HCT116 (cell line): Measurements from ENCODE around the gene MBP. TPM values are rescaled to one million over a fixed set of nuclear protein-coding genes. Genes with fewer than 3 reads are reported as not detected.

Source experiments
- ATAC-seq: fragments of 200-7000 bp; cut with Tn5 transposase; 2 replicates; pipeline ENCODE4 v1.9.1; 2020; ENCODE audit warnings: mild to moderate bottlenecking, moderate library complexity
- BruUV-seq: library from RNA; stranded (reverse); fragments of 400-500 nt; replicated peaks from 2 replicates; lab custom pipeline; 2021; lab: Mats Ljungman, UMichigan
- CTCF ChIA-PET: fragments of 300-600 bp; sonication (Branson Sonifier 250); formaldehyde crosslinking; loops from one replicate; lab custom pipeline; 2021; ENCODE audit warnings: antibody characterized with exemption; lab: Charles Lee
- POLR2A ChIA-PET: fragments of 300-600, 350-600 bp; sonication (Branson Sonifier 250); formaldehyde crosslinking; loops from one replicate; lab custom pipeline; 2021; ENCODE audit warnings: antibody characterized with exemption; lab: Charles Lee
- RAD21 ChIA-PET, 2 experiments: fragments of 300-600 bp; sonication (Branson Sonifier 250); formaldehyde crosslinking; loops; one replicate each; lab custom pipeline; 2023; ENCODE audit warnings: low total read pairs in 2 of 2; ENCODE audit not compliant: uncharacterized antibody in 2 of 2, unreplicated experiment in 2 of 2, low non-redundant PET in 1 of 2; lab: Charles Lee
- DNase-seq: peaks from one replicate; pipeline ENCODE4 v3.0.0-alpha.2; 2010; ENCODE audit warnings: low read depth, low spot score
- H2AFZ ChIP-seq: fragments of 200-600 bp; shearing (Covaris generic), sonication (generic); 2 replicates; pipeline ENCODE4 v1.6.1; 2017; ENCODE audit warnings: low read depth, mixed run types, mixed read lengths, antibody characterized with exemption, low read length; ENCODE audit not compliant: poor library complexity, severe bottlenecking
- H3K27ac ChIP-seq: 2 replicates; pipeline ENCODE4 v1.5.1; 2012; ENCODE audit warnings: low read depth, low read length
- H3K27me3 ChIP-seq: fragments of 200-600 bp; sonication (generic); 2 replicates; pipeline ENCODE4 v1.6.1; 2016; ENCODE audit warnings: mixed run types, low read length, mixed read lengths; ENCODE audit not compliant: insufficient read depth
- H3K36me3 ChIP-seq, 2 experiments: fragments of 200-500 bp in 1 of 2; fragments of 200-600 bp in 1 of 2; sonication (Bioruptor generic) in 1 of 2; sonication (generic) in 1 of 2; 2 replicates each; pipeline versions ENCODE4 v1.5.1 to v1.6.1; 2014 to 2016; ENCODE audit warnings: low read length in 2 of 2, inconsistent platforms in 1 of 2, mixed read lengths in 1 of 2, mixed run types in 1 of 2; ENCODE audit not compliant: insufficient read depth in 2 of 2, control insufficient read depth in 1 of 2
- H3K4me1 ChIP-seq, 2 experiments: fragments of 200-600 bp in 1 of 2; sonication (generic) in 1 of 2; 2 replicates each; pipeline versions ENCODE4 v1.5.1 to v1.6.1; 2012 to 2017; ENCODE audit warnings: low read length in 2 of 2, inconsistent platforms in 1 of 2, mild to moderate bottlenecking in 1 of 2, mixed read lengths in 1 of 2, mixed run types in 1 of 2, moderate library complexity in 1 of 2; ENCODE audit not compliant: insufficient read depth in 2 of 2, control insufficient read depth in 1 of 2
- H3K4me2 ChIP-seq: fragments of 200-600 bp; sonication (generic); 2 replicates; pipeline ENCODE4 v1.6.1; 2017; ENCODE audit warnings: mixed run types, low read length, mixed read lengths
- H3K4me3 ChIP-seq, 2 experiments: fragments of 200-600 bp in 1 of 2; sonication (generic) in 1 of 2; replicated peaks in 1 of 2; 2 replicates each; pipeline ENCODE4 v1.5.1; 2011 to 2016; ENCODE audit warnings: low read length in 2 of 2, control low read depth in 1 of 2, low read depth in 1 of 2, mild to moderate bottlenecking in 1 of 2, mixed read lengths in 1 of 2, mixed run types in 1 of 2
- H3K79me2 ChIP-seq: fragments of 200-600 bp; sonication (generic); 2 replicates; pipeline ENCODE4 v1.6.1; 2017; ENCODE audit warnings: mild to moderate bottlenecking, mixed run types, low read length, moderate library complexity, mixed read lengths; ENCODE audit not compliant: insufficient read depth
- H3K9ac ChIP-seq: fragments of 200-600 bp; sonication (generic); 2 replicates; pipeline ENCODE4 v1.6.1; 2016; ENCODE audit warnings: low read length, mixed read lengths
- H3K9me2 ChIP-seq: fragments of 200-600 bp; sonication (generic), shearing (Covaris generic); 2 replicates; pipeline ENCODE4 v1.6.1; 2017; ENCODE audit warnings: mixed run types, mild to moderate bottlenecking, moderate library complexity; ENCODE audit not compliant: insufficient read depth
- H3K9me3 ChIP-seq, 2 experiments: fragments of 200-500 bp in 1 of 2; fragments of 200-600 bp in 1 of 2; sonication (Bioruptor generic) in 1 of 2; sonication (generic) in 1 of 2; 2 replicates each; pipeline ENCODE4 v1.6.1; 2014 to 2017; ENCODE audit warnings: low read length in 2 of 2, mixed read lengths in 2 of 2, inconsistent platforms in 1 of 2, low read depth in 1 of 2, mild to moderate bottlenecking in 1 of 2, mixed run types in 1 of 2, moderate library complexity in 1 of 2; ENCODE audit not compliant: control insufficient read depth in 1 of 2, insufficient read depth in 1 of 2
- H4K20me1 ChIP-seq: fragments of 200-600 bp; sonication (generic), shearing (Covaris generic); 2 replicates; pipeline ENCODE4 v1.6.1; 2017; ENCODE audit warnings: mixed run types, mild to moderate bottlenecking, moderate library complexity; ENCODE audit not compliant: insufficient read depth
- CBX3 ChIP-seq: IDR thresholded peaks from 2 replicates; pipeline ENCODE4 v1.6.1; 2012; ENCODE audit warnings: low read depth
- CEBPB ChIP-seq: IDR thresholded peaks from 2 replicates; pipeline ENCODE4 v1.6.1; 2012; ENCODE audit warnings: low read depth
- EGR1 ChIP-seq: IDR thresholded peaks from 2 replicates; pipeline ENCODE4 v1.6.1; 2012; ENCODE audit warnings: low read depth
- ELF1 ChIP-seq: IDR thresholded peaks from 2 replicates; pipeline ENCODE4 v1.6.1; 2012; ENCODE audit warnings: low read depth, borderline replicate concordance
- EZH2 ChIP-seq: fragments of 200-600 bp; sonication (generic); IDR thresholded peaks from 2 replicates; pipeline ENCODE4 v1.6.1; 2017; ENCODE audit warnings: antibody characterized with exemption, mixed run types
- MAX ChIP-seq: IDR thresholded peaks from 2 replicates; pipeline ENCODE4 v1.6.1; 2012
- POLR2A ChIP-seq: IDR thresholded peaks from 2 replicates; pipeline ENCODE4 v1.7.0; 2011; ENCODE audit warnings: borderline replicate concordance; ENCODE audit not compliant: insufficient read depth, insufficient read length; ENCODE audit errors: extremely low read depth
- POLR2AphosphoS5 ChIP-seq: IDR thresholded peaks from 2 replicates; pipeline ENCODE4 v1.6.1; 2011; ENCODE audit warnings: mild to moderate bottlenecking, low read depth, low read length, moderate library complexity
- SIN3A ChIP-seq: IDR thresholded peaks from 2 replicates; pipeline ENCODE4 v1.6.1; 2012; ENCODE audit warnings: low read depth
- SP1 ChIP-seq: IDR thresholded peaks from 2 replicates; pipeline ENCODE4 v1.6.1; 2012; ENCODE audit warnings: low read depth
- TCF7L2 ChIP-seq: IDR thresholded peaks from 2 replicates; pipeline ENCODE4 v1.7.0; 2011; ENCODE audit warnings: borderline replicate concordance, inconsistent platforms; ENCODE audit not compliant: insufficient read depth, insufficient read length; ENCODE audit errors: extremely low read depth
- YY1 ChIP-seq: IDR thresholded peaks from 2 replicates; pipeline ENCODE4 v1.6.1; 2011; ENCODE audit warnings: low read length, low read depth, moderate library complexity, mild to moderate bottlenecking; ENCODE audit not compliant: insufficient replicate concordance; ENCODE audit errors: extremely low read depth
- ZFX ChIP-seq: fragments of 450-650 bp; IDR thresholded peaks from 2 replicates; pipeline ENCODE4 v1.6.1; 2017
- ZNF274 ChIP-seq: fragments of 200-500 bp; sonication (Bioruptor generic); IDR thresholded peaks from 2 replicates; pipeline ENCODE4 v1.6.1; 2014; ENCODE audit warnings: mild to moderate bottlenecking, low read depth, low read length, inconsistent platforms
- intact Hi-C: fragments of 100-400 bp; cut with micrococcal nuclease; formaldehyde crosslinking; loops from 2 replicates; pipeline ENCODE4 v1.10.0; 2022
- total RNA-seq: library from RNA; stranded (reverse); gene quantifications from one replicate; pipeline ENCODE4 v1.2.1, GENCODE V29; 2021; ENCODE audit not compliant: unreplicated experiment
- TF ChIP-seq, protein P1 (sequence below): IDR thresholded peaks from 2 replicates; pipeline ENCODE4 v1.6.1; 2012; ENCODE audit warnings: low read depth
- TF ChIP-seq, protein P2 (sequence below): IDR thresholded peaks from 2 replicates; pipeline ENCODE4 v1.6.1; 2012

MBP gene
- total RNA-seq, 1 experiment from 2014 or later, result 34.9 TPM

GRCh38 chr18:77167251-77167650 is 34.7 kb upstream of the MBP start:
- no peak overlapping the region for H3K4me3 ChIP-seq
- no peaks in the 10 kb centered on the region for H3K9me2 ChIP-seq
- POLR2A ChIA-PET, result no interaction called here
- no TSS peak for BruUV-seq
- no peaks in the 10 kb centered on the region for H4K20me1 ChIP-seq
- ATAC-seq (no peak), DNase-seq (no peak)
- intact Hi-C loops, result no loop called here
- no peaks in the 10 kb centered on the region for H3K36me3 ChIP-seq
- RAD21 ChIA-PET, result no interaction called here
- no peak overlapping the region for H3K9ac ChIP-seq
- H3K4me1 ChIP-seq, result no peaks in the 10 kb centered on the region
- no peak overlapping the region for H3K4me2 ChIP-seq
- no peak for TF ChIP-seq CEBPB
- TF ChIP-seq EZH2, result no peak
- no peak for TF ChIP-seq SP1
- TF ChIP-seq ZNF274, result no peak
- no peak for TF ChIP-seq CBX3
- no peak for TF ChIP-seq ELF1
- no peak for TF ChIP-seq ZFX
- no peak for TF ChIP-seq POLR2A
- TF ChIP-seq POLR2AphosphoS5, result no peak
- TF ChIP-seq EGR1, result no peak
- TF ChIP-seq MAX, result no peak
- no peak for TF ChIP-seq SIN3A
- TF ChIP-seq YY1, result no peak
- TF ChIP-seq, protein P1, sequence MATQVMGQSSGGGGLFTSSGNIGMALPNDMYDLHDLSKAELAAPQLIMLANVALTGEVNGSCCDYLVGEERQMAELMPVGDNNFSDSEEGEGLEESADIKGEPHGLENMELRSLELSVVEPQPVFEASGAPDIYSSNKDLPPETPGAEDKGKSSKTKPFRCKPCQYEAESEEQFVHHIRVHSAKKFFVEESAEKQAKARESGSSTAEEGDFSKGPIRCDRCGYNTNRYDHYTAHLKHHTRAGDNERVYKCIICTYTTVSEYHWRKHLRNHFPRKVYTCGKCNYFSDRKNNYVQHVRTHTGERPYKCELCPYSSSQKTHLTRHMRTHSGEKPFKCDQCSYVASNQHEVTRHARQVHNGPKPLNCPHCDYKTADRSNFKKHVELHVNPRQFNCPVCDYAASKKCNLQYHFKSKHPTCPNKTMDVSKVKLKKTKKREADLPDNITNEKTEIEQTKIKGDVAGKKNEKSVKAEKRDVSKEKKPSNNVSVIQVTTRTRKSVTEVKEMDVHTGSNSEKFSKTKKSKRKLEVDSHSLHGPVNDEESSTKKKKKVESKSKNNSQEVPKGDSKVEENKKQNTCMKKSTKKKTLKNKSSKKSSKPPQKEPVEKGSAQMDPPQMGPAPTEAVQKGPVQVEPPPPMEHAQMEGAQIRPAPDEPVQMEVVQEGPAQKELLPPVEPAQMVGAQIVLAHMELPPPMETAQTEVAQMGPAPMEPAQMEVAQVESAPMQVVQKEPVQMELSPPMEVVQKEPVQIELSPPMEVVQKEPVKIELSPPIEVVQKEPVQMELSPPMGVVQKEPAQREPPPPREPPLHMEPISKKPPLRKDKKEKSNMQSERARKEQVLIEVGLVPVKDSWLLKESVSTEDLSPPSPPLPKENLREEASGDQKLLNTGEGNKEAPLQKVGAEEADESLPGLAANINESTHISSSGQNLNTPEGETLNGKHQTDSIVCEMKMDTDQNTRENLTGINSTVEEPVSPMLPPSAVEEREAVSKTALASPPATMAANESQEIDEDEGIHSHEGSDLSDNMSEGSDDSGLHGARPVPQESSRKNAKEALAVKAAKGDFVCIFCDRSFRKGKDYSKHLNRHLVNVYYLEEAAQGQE, result no peak
- TF ChIP-seq TCF7L2, result no peak
- TF ChIP-seq, protein P2, sequence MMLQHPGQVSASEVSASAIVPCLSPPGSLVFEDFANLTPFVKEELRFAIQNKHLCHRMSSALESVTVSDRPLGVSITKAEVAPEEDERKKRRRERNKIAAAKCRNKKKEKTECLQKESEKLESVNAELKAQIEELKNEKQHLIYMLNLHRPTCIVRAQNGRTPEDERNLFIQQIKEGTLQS, result no peak
- TF ChIP-seq, all 23 proteins: peak for 0
- H3K79me2 ChIP-seq, result no peaks in the 10 kb centered on the region
- H3K27ac ChIP-seq, result no peak overlapping the region
- H3K9me3 ChIP-seq, result no peaks in the 10 kb centered on the region
- no peak overlapping the region for H2AFZ ChIP-seq
- no peaks in the 10 kb centered on the region for H3K27me3 ChIP-seq
- CTCF ChIA-PET, result no interaction called here
